ENCODE measurements around the gene PCNX3.

PCNX3 gene

DNA sequence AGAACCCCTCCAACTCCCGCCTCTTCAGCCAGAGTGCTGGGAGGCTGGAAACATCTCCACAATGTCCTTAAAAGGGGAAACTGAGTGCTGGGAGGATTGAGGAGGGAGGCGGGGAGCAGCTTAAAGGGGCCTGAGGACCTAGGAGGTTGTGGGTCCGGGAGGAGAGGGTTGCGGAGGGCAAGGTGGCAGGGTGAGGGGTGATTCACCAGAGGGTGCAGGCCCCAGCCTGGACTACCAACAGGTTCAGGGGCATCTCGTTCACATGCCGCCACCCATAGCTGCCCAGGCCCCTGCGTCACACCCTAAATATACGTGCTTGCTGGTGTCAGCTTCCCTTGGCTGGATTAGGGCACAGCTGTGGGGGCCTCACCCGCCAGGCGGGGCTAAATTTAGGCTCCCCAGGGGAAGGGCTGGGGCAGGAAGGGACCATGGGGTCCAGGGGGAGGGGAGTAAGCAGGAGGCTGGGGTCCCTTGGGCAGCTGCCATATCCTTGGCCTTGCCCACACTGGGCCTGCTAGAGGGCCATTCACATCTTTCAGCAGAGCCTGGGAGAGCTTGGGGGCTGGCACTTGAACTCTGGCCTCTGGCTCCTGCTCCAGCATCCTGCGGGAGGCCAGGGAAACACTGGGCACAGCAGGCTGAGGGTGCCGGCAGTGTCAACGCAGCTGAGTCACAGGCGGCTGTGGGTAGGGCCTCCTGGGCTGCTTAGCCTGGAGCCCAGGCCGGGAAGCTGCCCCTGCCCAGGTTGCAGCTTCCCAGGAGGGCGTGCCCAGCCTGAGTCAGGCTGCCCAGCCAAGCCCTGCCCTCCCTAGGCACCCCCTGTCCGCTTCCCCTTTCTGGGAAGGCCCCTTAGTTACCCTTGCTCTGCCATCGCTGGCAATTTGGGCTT, 38.5 kb upstream of the PCNX3 start:
- TF ChIP-seq, protein P1, sequence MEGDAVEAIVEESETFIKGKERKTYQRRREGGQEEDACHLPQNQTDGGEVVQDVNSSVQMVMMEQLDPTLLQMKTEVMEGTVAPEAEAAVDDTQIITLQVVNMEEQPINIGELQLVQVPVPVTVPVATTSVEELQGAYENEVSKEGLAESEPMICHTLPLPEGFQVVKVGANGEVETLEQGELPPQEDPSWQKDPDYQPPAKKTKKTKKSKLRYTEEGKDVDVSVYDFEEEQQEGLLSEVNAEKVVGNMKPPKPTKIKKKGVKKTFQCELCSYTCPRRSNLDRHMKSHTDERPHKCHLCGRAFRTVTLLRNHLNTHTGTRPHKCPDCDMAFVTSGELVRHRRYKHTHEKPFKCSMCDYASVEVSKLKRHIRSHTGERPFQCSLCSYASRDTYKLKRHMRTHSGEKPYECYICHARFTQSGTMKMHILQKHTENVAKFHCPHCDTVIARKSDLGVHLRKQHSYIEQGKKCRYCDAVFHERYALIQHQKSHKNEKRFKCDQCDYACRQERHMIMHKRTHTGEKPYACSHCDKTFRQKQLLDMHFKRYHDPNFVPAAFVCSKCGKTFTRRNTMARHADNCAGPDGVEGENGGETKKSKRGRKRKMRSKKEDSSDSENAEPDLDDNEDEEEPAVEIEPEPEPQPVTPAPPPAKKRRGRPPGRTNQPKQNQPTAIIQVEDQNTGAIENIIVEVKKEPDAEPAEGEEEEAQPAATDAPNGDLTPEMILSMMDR (conservative IDR thresholded peaks at IDR 0.05; ENCODE audit: low read depth, low read length), result no peak
- no peak for DNase-seq (ENCODE audit: low read depth)
- H3K4me3 ChIP-seq (ENCODE audit: low read length), result peak overlapping the region; percentile 50

DNA sequence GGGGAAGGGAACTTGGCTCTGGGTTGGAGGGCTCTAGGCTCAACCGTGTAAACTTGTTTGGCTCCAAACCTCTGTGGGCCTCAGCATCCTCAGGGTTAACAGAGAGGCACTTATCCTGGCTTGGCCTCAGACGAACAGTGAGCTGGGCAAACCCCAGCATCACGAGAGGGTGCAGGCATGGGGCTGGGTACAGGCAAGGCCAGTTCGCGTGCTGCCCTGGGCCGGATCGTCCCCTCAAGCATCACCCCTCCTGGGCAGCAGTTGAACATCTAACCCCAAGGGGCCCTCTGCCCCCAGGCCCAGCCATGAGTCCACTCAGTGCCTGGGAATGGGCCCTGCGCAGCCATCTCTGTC, 37.8 kb upstream of the PCNX3 start:
- TF ChIP-seq, protein P1 (conservative IDR thresholded peaks at IDR 0.05; ENCODE audit: low read depth, low read length), result no peak

DNA sequence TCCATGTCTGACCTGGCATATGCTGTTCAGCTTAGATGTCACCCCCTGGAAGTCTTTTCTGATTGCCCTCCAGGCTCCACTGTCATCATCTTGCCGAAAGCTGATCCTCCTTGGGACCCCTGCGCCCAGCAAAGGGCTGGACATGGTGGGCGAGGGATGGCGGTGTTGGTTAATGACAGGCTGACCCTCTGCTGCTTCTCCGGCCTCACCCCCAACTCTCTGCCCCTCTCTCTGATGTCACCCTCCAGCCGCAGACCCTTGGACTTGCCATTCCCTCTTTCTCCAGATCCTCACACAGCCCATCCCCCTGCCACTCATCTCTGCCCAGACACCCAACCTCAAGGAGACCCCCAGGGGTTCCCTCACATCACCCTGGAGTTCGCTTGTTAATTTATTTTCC, 37.4 kb upstream of the PCNX3 start:
- H3K4me3 ChIP-seq (ENCODE audit: low read length), result no peak overlapping the region
- TF ChIP-seq, protein P1 (conservative IDR thresholded peaks at IDR 0.05; ENCODE audit: low read depth, low read length), result no peak

More for the DNA sequence above, 37.8 kb upstream of the PCNX3 start:
- H3K4me3 ChIP-seq (ENCODE audit: low read length), result peak overlapping the region; percentile 28
- no peak for DNase-seq (ENCODE audit: low read depth)

DNA sequence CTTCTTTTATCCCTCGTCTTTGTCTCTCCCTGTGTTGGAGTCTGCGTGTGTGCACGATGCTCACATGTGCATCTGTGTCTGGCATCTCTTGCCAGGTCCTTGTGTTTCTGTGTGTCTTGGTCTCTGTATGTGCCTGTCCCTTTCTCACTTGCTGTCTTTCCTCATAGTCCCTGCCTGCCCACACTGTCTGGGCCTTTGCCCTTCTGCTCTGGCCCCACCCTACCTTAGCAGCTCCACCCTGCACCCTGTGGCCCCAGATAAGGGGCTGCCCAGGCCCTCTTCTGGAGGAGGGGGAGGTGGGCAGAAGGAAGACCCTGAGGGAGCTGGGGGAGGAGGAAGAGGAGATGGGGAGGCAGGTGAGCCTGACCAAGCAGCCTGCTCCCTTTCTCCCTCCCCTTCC, 36.9 kb upstream of the PCNX3 start:
- H3K4me3 ChIP-seq (ENCODE audit: low read length), result no peak overlapping the region
- no peak for DNase-seq (ENCODE audit: low read depth)
- TF ChIP-seq, protein P1 (conservative IDR thresholded peaks at IDR 0.05; ENCODE audit: low read depth, low read length), result no peak

More for the DNA sequence above, 37.4 kb upstream of the PCNX3 start:
- no peak for DNase-seq (ENCODE audit: low read depth)

DNA sequence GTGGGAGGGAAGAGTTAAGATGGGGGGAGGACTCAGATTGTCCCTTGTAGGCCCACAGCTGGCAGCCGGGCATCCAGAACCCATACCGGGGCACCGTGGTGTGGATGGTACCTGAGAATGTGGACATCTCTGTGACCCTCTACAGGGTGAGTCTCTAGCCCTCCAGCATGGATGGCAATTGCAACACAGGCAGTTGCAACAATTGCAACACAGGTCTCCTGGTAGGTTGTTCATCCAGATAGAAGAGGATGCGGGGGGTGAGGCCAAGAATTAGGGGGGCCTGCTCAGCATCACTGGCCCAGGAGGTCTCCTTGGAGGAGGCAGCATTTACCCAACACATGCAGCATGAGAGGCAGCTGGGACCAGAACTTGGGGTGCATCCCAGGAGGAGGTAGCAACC, 36.3 kb upstream of the PCNX3 start:
- H3K4me3 ChIP-seq (ENCODE audit: low read length), result no peak overlapping the region
- no peak for DNase-seq (ENCODE audit: low read depth)
- TF ChIP-seq, protein P1 (conservative IDR thresholded peaks at IDR 0.05; ENCODE audit: low read depth, low read length), result no peak

DNA sequence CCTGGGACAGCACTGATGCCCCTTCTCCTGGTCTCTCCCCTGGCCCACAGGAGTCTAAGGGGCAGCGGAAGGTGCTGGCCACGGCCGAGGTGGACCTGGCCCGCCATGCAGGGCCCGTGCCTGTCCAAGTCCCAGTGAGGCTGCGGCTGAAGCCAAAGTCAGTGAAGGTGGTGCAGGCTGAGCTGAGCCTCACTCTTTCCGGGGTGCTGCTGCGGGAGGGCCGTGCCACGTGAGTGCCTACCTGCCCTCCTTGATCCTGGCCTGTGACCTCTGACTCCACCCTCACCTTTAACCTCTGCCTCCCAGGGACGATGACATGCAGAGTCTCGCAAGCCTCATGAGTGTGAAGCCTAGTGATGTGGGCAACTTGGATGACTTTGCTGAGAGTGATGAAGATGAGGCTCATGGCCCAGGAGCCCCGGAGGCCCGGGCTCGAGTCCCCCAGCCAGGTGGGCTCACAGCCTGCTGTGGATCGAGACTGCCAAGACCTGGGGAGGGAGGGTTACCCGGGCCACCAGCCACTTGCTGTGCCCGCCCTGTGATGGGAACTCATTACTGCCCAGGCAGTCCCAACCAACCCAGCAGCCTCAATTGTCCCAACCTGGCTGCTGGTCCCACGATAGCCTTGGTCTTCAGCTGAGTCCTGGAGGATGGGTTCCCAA, 35.4 kb upstream of the PCNX3 start:
- TF ChIP-seq, protein P1 (conservative IDR thresholded peaks at IDR 0.05; ENCODE audit: low read depth, low read length), result no peak
- no peak for DNase-seq (ENCODE audit: low read depth)
- no peak overlapping the region for H3K4me3 ChIP-seq (ENCODE audit: low read length)
